ENCODE data around the gene NKD1.

Gene NKD1

GRCh38 chr16:50548909-50549560 lies 839 bp downstream of the NKD1 start:
- H3K36me3 Mint-ChIP-seq (ENCODE audit: insufficient read depth), result peaks cover 14% of the 10 kb centered on the region
- H3K9me3 Mint-ChIP-seq, result no peaks in the 10 kb centered on the region
- H3K27ac Mint-ChIP-seq (ENCODE audit: low read depth), result peak overlapping the region; percentile 74
- no peak for ATAC-seq (replicated peaks; ENCODE audit: extremely low read depth, poor library complexity, severe bottlenecking)
- DNase-seq (ENCODE audit: low spot score in 2 of 2), result no peak
- H3K4me1 Mint-ChIP-seq, result peaks cover 23% of the 10 kb centered on the region
- H3K27me3 Mint-ChIP-seq, result no peaks in the 10 kb centered on the region
- peak overlapping the region; percentile 75 for H3K4me3 Mint-ChIP-seq

GRCh38 chr16:50549561-50549915 lies 1.3 kb downstream of the NKD1 start:
- H3K9me3 Mint-ChIP-seq, result no peaks in the 10 kb centered on the region
- H3K27me3 Mint-ChIP-seq, result no peaks in the 10 kb centered on the region
- peaks cover 14% of the 10 kb centered on the region for H3K36me3 Mint-ChIP-seq (ENCODE audit: insufficient read depth)

GRCh38 chr16:50550035-50550434 lies 1.8 kb downstream of the NKD1 start:
- Mint-ChIP-seq H3K9me3 (no peaks in the 10 kb centered on the region), H3K36me3 (ENCODE audit: insufficient read depth) (peaks cover 13% of the 10 kb centered on the region), H3K4me3 (peak overlapping the region; percentile 75), H3K27ac (ENCODE audit: low read depth) (peak overlapping the region; percentile 74), H3K4me1 (peaks cover 23% of the 10 kb centered on the region), H3K27me3 (no peaks in the 10 kb centered on the region)
- ATAC-seq (replicated peaks; ENCODE audit: extremely low read depth, poor library complexity, severe bottlenecking) (no peak), DNase-seq (ENCODE audit: low spot score in 2 of 2) (no peak)

More at GRCh38 chr16:50549561-50549915, 1.3 kb downstream of the NKD1 start:
- H3K4me1 Mint-ChIP-seq, result peaks cover 23% of the 10 kb centered on the region
- ATAC-seq (replicated peaks; ENCODE audit: extremely low read depth, poor library complexity, severe bottlenecking) (no peak), DNase-seq (ENCODE audit: low spot score in 2 of 2) (no peak)
- peak overlapping the region; percentile 75 for H3K4me3 Mint-ChIP-seq
- H3K27ac Mint-ChIP-seq (ENCODE audit: low read depth), result peak overlapping the region; percentile 74

- H3K9me3 Mint-ChIP-seq, result no peaks in the 10 kb centered on the region
- H3K27ac Mint-ChIP-seq (ENCODE audit: low read depth), result no peak overlapping the region
- peaks cover 18% of the 10 kb centered on the region for H3K4me1 Mint-ChIP-seq
- H3K4me3 Mint-ChIP-seq, result no peak overlapping the region
- DNase-seq (ENCODE audit: low spot score in 2 of 2), result no peak
- ATAC-seq (replicated peaks; ENCODE audit: extremely low read depth, poor library complexity, severe bottlenecking), result no peak
- H3K27me3 Mint-ChIP-seq, result no peaks in the 10 kb centered on the region
- peaks cover 13% of the 10 kb centered on the region for H3K36me3 Mint-ChIP-seq (ENCODE audit: insufficient read depth)
Observed at GRCh38 chr16:50550866-50551641, 2.9 kb downstream of the NKD1 start.

- no peak overlapping the region for H3K27ac Mint-ChIP-seq (ENCODE audit: low read depth)
- H3K9me3 Mint-ChIP-seq, result no peaks in the 10 kb centered on the region
- H3K36me3 Mint-ChIP-seq (ENCODE audit: insufficient read depth), result peaks cover 9% of the 10 kb centered on the region
- no peak for DNase-seq (ENCODE audit: low spot score in 2 of 2)
- H3K4me3 Mint-ChIP-seq, result no peak overlapping the region
- H3K27me3 Mint-ChIP-seq, result no peaks in the 10 kb centered on the region
- no peak for ATAC-seq (replicated peaks; ENCODE audit: extremely low read depth, poor library complexity, severe bottlenecking)
- peaks cover 10% of the 10 kb centered on the region for H3K4me1 Mint-ChIP-seq
Observed at GRCh38 chr16:50552476-50553101, 4.4 kb downstream of the NKD1 start.

- peaks cover 5% of the 10 kb centered on the region for H3K36me3 Mint-ChIP-seq (ENCODE audit: insufficient read depth)
- H3K4me3 Mint-ChIP-seq, result no peak overlapping the region
- H3K27ac Mint-ChIP-seq (ENCODE audit: low read depth), result no peak overlapping the region
- ATAC-seq (replicated peaks; ENCODE audit: extremely low read depth, poor library complexity, severe bottlenecking) (no peak), DNase-seq (ENCODE audit: low spot score in 2 of 2) (no peak)
- no peaks in the 10 kb centered on the region for H3K27me3 Mint-ChIP-seq
- H3K4me1 Mint-ChIP-seq, result peaks cover 7% of the 10 kb centered on the region
- H3K9me3 Mint-ChIP-seq, result no peaks in the 10 kb centered on the region
Observed at GRCh38 chr16:50553182-50553710, 5.0 kb downstream of the NKD1 start.

- H3K36me3 Mint-ChIP-seq (ENCODE audit: insufficient read depth), result peaks cover 7% of the 10 kb centered on the region
- no peaks in the 10 kb centered on the region for H3K9me3 Mint-ChIP-seq
- no peak for ATAC-seq (replicated peaks; ENCODE audit: extremely low read depth, poor library complexity, severe bottlenecking)
- no peaks in the 10 kb centered on the region for H3K27me3 Mint-ChIP-seq
- H3K4me3 Mint-ChIP-seq, result no peak overlapping the region
- DNase-seq (ENCODE audit: low spot score in 2 of 2), result no peak
- no peak overlapping the region for H3K27ac Mint-ChIP-seq (ENCODE audit: low read depth)
- H3K4me1 Mint-ChIP-seq, result peaks cover 7% of the 10 kb centered on the region
Observed at GRCh38 chr16:50553731-50554360, 5.7 kb downstream of the NKD1 start.

- Mint-ChIP-seq H3K27ac (ENCODE audit: low read depth) (no peak overlapping the region), H3K9me3 (no peaks in the 10 kb centered on the region), H3K27me3 (no peaks in the 10 kb centered on the region), H3K4me1 (no peaks in the 10 kb centered on the region), H3K4me3 (no peak overlapping the region), H3K36me3 (ENCODE audit: insufficient read depth) (peaks cover 6% of the 10 kb centered on the region)
- DNase-seq (ENCODE audit: low spot score in 2 of 2) (no peak), ATAC-seq (replicated peaks; ENCODE audit: extremely low read depth, poor library complexity, severe bottlenecking) (no peak)
Observed at GRCh38 chr16:50555269-50555875, 7.2 kb downstream of the NKD1 start.

GRCh38 chr16:50555952-50556673 lies 7.9 kb downstream of the NKD1 start:
- Mint-ChIP-seq H3K9me3 (no peaks in the 10 kb centered on the region), H3K27ac (ENCODE audit: low read depth) (no peak overlapping the region), H3K36me3 (ENCODE audit: insufficient read depth) (peaks cover 6% of the 10 kb centered on the region), H3K27me3 (no peaks in the 10 kb centered on the region), H3K4me3 (no peak overlapping the region), H3K4me1 (no peaks in the 10 kb centered on the region)
- ATAC-seq (replicated peaks; ENCODE audit: extremely low read depth, poor library complexity, severe bottlenecking), result no peak
- no peak for DNase-seq (ENCODE audit: low spot score in 2 of 2)

GRCh38 chr16:50557046-50557445 lies 8.8 kb downstream of the NKD1 start:
- peaks cover 6% of the 10 kb centered on the region for H3K36me3 Mint-ChIP-seq (ENCODE audit: insufficient read depth)
- H3K9me3 Mint-ChIP-seq, result no peaks in the 10 kb centered on the region
- DNase-seq (ENCODE audit: low spot score in 2 of 2), result no peak
- no peaks in the 10 kb centered on the region for H3K27me3 Mint-ChIP-seq
- H3K27ac Mint-ChIP-seq (ENCODE audit: low read depth), result no peak overlapping the region
- no peaks in the 10 kb centered on the region for H3K4me1 Mint-ChIP-seq
- no peak overlapping the region for H3K4me3 Mint-ChIP-seq
- no peak for ATAC-seq (replicated peaks; ENCODE audit: extremely low read depth, poor library complexity, severe bottlenecking)

- ATAC-seq (replicated peaks; ENCODE audit: extremely low read depth, poor library complexity, severe bottlenecking) (no peak), DNase-seq (ENCODE audit: low spot score in 2 of 2) (no peak)
- H3K27ac Mint-ChIP-seq (ENCODE audit: low read depth), result no peak overlapping the region
- no peaks in the 10 kb centered on the region for H3K27me3 Mint-ChIP-seq
- no peaks in the 10 kb centered on the region for H3K4me1 Mint-ChIP-seq
- no peaks in the 10 kb centered on the region for H3K9me3 Mint-ChIP-seq
- H3K36me3 Mint-ChIP-seq (ENCODE audit: insufficient read depth), result peaks cover 3% of the 10 kb centered on the region
- H3K4me3 Mint-ChIP-seq, result no peak overlapping the region
Observed at GRCh38 chr16:50558913-50559312, 10.7 kb downstream of the NKD1 start.

GRCh38 chr16:50559342-50559741 lies 11.1 kb downstream of the NKD1 start:
- no peaks in the 10 kb centered on the region for H3K4me1 Mint-ChIP-seq
- ATAC-seq (replicated peaks; ENCODE audit: extremely low read depth, poor library complexity, severe bottlenecking) (no peak), DNase-seq (ENCODE audit: low spot score in 2 of 2) (no peak)
- H3K27ac Mint-ChIP-seq (ENCODE audit: low read depth), result no peak overlapping the region
- H3K36me3 Mint-ChIP-seq (ENCODE audit: insufficient read depth), result peaks cover 3% of the 10 kb centered on the region
- no peaks in the 10 kb centered on the region for H3K9me3 Mint-ChIP-seq
- no peaks in the 10 kb centered on the region for H3K27me3 Mint-ChIP-seq
- H3K4me3 Mint-ChIP-seq, result no peak overlapping the region

All from central memory CD8-positive, alpha-beta T cell (primary cell).